ENCODE results near the gene NUTM2F.
"Not testable (repeated sequence)": the region's sequence is repeated elsewhere in the genome, so short reads cannot be mapped to it uniquely, and the experiment has no call there.

NUTM2F gene

DNA sequence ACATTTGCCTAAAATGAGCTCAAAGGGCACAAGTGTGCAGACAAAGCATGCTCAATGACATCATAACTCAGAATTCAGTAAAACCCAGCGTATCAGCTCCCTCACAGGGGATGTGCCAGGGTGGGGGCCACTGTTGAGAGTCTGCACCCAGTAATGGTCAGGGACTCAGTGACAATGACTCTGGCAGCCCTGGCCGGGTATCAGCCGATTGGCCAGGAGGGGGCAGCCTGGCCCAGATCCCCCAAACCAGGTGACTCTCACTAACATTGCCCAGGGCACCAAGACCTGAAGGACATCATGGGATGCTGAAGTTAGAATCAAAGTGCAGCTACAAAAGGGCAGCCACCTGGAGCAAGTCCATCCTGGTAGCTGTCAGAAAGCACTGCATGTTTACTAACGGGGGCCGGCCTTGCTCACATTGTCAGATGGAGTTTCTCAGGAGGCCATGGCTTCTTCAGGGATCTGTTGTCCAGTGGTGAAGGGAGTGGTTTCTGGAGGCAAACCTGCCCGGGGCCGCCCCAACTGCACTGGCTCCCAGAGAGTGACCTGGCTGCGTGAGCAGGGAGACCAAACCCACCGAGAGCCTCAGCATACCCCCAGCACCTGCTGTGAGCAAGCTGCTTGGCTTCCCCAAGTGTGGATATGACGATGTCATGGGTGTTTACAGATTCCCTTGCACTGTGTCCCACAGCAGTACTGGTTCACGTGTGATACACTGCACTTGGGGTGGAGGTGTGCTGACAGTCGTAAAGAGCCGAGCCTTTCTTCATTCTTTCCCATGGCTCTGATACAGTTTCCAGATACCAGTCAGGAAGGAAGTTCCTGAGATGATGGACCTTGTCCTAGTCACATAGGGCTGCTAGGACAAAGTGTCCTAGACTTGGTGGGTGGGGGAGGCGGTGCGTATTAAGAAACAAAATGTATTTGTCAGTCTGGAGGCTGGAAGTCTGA lies 13.1 kb downstream of the NUTM2F start:
- not testable (repeated sequence) for DNase-seq (ENCODE audit: low read depth)

DNA sequence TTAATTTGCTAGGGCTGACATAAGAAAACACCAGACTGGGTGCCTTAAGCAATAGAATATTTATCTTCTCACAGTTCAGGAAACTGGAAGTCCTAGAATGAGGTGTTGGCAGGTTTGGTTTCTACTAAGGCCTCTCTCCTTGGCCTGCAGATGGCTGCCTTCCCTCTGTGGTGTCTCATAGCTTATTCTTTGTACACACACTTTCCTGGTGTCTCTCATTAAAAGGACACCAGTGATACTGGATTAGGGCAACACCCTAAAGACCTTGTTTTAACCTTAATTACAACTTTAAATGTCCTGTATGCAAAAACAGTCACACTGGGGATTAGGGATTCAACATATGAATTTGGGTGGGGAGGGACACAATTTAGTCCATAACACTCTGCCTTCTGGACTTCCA lies 25.1 kb downstream of the NUTM2F start:
- DNase-seq (ENCODE audit: low read depth): no peak

DNA sequence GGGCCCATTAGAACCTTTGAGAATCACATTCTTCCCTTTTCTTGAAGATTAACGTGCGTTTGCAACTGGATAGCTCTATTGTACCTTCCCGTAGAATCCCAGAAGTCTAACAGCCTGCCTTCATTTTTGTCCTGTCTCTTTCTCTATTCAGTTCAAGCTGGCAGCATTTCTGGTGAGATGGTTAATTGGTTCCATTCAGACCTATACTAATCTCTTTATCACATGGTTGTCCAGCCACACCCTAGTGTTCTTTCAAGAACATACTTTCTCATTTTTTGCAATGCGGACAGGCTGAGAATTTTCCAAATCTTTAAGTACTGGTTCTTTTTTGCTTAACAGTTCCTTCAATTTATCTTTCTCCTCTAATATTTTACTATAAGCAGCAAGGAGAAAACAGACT lies 26.0 kb downstream of the NUTM2F start:
- no peak for DNase-seq (ENCODE audit: low read depth)

DNA sequence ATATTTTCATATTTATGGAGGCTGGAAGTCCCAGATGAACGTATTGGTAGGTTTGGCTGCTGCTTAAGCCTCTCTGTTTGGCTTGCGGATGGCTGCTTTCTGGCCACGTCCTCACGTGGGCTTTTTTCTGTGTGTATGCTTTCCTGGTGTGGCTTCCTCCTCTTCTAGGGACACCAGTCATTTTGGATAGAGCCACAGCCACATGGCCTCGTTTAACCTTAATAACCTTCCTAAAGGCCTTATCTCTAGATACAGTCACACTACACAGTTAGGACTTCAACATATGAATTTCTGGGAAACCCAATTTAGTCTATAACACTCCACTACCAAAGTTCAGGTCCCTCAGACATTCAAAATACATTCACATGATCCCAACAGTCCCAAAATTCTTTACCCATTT lies 26.9 kb downstream of the NUTM2F start:
- no peak for DNase-seq (ENCODE audit: low read depth)

DNA sequence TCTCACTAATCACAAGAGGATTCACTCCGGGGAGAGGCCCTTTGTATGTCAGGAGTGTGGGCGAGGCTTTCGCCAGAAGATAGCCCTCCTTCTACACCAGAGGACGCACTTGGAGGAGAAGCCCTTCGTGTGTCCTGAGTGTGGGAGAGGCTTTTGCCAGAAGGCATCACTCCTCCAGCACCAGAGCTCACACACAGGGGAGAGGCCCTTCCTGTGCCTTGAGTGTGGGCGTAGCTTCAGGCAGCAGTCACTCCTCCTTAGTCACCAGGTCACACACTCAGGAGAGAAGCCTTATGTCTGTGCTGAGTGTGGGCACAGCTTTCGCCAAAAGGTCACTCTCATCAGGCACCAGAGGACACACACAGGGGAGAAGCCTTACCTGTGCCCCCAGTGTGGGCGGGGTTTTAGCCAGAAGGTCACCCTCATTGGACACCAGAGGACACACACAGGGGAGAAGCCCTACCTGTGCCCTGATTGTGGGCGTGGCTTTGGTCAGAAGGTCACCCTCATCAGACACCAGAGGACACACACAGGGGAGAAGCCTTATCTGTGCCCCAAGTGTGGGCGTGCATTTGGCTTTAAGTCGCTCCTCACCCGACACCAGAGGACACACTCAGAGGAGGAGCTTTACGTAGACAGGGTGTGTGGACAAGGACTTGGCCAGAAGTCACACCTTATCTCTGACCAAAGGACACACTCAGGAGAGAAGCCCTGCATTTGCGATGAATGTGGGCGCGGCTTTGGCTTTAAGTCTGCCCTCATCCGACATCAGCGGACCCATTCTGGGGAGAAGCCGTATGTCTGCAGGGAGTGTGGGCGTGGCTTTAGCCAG lies 27.8 kb downstream of the NUTM2F start:
- no peak for DNase-seq (ENCODE audit: low read depth)

DNA sequence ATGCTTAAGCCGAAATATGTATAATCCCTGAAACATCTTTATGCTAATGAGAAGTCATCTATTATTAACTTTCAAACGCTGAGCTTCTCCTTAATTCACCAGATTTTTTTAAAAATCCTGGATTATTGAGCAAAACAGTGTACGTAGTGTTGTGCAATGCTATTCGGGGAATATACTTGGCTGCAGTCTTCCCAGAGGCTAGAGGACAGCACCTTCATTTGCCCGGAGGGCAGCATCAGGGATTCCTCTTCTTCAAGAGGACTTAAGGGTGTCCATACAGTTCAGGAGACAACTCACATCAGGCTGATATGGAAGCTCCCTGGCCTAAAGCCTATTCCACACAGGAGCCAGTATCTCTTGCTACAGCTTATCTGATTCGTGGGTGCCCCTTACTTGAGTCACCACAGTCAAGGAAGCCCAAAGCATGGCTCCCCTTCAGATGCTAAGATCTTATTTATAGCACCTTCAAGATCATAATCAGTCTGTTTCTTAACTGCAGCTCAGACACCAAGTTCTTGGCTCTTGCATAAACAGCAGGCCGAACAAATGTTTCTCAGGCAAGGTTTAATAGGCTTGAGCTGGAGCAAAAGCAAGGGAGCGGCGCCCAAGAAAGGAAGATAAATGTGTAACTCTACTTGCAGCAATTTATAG lies 29.4 kb downstream of the NUTM2F start:
- DNase-seq (ENCODE audit: low read depth): no peak

DNA sequence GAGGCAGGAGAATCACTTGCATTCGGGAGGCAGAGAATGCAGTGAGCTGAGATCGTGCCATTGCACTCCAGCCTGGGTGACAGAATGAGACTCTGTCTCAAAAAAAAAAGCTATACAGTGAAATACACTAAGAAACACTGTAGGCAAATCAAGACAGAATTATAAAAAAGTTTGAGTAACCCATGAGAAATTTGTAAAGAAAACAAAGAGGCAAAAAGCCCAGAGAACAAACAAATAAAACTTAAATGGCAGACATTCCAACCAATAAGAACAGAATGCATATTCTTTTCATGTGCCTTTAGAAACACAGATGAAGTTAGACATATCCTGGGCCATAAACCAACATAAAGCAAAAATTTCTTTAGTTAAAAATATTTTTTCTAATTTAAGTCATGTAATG lies 38.8 kb downstream of the NUTM2F start:
- no peak for DNase-seq (ENCODE audit: low read depth)

DNA sequence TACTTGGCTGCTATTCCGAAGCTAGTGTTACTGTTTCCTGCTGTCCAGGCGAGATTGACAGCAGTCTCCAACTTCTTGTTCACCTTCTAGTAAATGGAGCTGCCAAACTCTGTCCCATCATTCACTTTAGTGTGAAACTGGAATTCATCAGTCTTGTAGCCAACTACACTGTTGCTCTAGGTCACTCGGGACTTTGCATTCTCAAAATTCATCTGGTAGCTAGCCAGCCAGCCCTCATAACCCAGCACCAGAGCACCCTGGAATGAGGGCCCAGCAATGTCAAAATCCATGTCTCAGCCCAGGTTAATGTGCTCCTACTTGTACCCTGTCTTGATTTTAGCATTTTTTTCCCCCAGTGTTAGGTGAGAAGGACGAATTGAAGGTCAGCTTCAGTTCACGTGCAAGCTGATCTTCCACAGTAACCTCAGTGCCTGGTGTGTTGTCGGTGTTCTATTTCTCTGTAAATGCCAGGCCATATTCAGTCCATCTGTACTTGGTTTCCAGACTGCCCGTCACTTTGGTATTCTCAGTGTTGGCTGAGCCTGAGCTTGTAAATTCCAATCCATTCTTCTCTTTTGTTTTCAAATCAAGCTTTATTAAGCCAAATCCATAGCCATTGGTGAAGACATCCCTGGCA lies 40.4 kb downstream of the NUTM2F start:
- DNase-seq (ENCODE audit: low read depth): no peak

DNA sequence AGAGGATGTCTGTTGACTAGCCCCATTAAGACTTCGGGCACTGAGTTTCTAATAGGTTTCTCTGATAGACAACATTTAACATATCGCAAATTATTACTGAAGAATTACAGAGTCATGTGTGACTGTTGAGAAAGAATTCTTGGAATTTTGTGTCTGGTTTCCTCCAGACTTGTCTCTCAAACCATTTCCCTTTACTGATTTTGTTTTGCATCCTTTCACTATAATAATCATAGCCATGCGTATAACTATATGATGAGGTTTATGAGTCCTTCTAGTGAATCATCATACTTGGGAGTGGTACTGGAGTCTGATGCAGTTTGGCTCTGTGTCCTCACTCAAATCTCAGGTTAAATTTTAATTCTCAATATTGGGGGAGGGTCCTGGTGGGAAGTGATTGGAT lies 42.3 kb downstream of the NUTM2F start:
- no peak for DNase-seq (ENCODE audit: low read depth)

DNA sequence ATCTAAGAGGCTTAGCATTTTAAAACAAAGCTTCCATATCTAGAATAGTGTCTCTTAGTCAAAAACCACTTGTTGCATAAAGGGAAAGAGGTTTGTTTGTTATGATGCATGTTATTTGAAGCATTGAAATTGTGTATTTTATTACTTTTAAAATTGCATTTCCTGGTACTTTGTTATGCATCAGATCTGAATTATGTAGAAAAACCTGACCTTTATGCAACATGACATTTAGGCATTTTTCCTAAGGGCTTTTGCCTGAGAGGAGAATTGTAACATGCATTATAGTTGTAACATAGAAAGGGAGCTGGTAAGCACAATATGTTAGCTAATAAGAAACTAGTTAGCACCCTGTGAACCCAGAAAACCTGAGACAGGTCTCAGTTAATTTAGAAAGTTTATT lies 47.3 kb downstream of the NUTM2F start:
- no peak for DNase-seq (ENCODE audit: low read depth)

DNA sequence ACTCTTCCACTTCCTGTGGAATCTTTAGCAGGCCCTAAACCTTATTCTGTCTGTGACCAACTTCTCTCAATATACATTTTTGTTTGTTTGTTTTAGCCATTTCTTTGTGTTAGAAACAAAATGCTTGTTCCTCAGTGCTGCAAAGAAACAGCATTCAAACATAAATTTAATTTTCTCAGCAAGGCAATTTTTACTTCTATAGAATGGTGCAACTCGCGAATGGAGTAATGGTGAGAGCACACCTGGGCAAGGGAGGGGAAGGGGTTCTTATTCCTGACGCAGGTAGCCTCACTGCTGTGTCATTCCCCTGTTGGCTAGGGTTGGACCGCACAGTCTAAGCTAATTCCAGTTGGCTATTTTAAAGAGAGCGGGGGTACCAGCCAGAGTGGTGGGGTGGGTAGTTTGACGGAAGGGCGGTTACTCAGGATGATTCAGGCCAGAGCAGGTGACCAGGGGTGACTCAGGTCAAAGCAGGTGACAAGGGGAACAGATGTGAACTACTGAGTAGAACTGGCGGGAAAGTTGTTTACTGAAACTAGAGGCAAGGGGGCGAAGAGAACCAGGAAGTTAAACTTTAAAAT lies 47.9 kb downstream of the NUTM2F start:
- no peak for DNase-seq (ENCODE audit: low read depth)

DNA sequence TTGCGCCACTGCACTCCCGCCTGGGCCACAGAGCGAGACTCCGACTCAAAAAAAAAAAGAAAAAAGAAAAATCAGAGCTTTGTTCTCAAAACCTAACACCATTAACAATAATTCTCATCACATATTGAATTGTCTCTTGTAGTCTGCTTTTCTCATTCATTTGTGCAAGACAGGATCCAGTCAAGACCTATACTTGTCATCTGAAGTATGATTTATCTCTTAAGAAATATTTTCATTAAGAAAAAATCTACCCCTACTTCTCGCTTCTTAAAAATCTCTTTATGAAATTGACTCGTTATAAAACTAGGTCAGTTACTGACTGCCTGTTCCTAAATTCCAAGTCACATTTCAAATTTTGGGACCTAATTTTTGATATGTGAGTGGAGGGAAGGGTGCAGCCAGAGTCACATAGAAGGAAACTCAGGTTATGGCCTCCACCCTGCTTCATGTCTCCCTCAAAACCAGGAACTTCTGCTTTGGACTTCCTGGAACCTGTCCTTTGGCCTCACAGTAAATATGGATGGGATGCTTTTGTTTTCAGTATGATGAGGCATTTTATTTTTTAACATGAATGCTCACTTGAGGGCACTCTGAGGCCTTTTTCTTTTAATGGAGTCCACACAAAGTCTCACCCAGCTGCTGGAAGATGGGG lies 50.4 kb downstream of the NUTM2F start:
- DNase-seq (ENCODE audit: low read depth): no peak

DNA sequence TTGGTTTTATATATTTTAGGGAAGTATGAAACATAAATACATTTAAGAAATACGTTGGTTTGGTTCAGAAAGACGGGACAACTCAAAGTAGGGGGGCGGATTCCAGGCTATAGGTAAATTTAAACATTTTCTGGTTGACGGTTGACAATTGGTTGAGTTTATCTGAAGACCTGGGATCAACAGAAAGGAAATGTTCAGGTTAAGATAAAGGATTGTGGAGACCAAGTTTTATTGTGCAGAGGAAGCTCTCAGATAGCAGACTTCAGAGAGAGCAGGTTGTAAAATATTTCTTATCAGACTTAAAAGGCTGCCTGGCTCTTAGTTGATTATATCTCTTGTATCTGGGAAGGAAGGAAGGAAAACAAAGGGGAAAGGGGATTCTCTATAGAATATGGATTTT lies 51.4 kb downstream of the NUTM2F start:
- DNase-seq (ENCODE audit: low read depth): not testable (repeated sequence)

DNA sequence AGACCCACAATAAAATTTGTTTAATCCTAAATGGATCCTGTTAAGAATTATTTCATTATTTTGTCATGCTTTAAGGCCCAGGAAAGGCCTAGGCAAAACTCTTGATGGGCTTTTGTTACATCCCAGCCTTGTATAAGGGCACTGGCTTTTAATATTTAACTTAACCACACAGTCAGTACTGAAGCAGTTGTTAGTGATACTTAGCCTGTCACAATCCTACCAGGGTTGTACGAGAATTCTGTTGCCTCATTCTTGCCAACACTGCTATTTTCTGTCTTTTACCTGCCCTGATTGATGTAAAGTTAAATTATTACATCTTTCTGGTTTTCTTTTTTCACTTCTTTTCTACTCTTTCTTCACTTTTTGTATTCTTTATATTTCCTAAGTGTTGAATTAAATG lies 58.4 kb downstream of the NUTM2F start:
- no peak for DNase-seq (ENCODE audit: low read depth)

DNA sequence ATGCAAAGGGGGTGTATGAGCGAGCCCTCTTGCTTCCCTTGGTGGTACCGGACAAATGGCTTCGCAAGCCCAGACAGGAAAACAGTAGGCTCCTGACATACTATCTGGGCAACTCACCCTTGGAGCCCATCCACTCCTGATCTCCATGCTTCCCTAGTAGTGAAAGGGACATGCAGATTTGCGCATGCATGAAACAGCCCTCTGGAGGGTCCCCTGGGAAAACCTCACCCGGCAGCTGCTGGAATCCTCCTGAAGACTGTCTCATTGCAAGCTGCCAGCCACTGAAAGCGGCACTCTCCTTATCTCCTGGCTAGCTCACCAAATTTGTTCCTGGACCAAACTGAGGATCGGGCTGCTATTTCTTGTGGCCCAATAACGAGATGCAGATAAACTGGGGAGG lies 59.2 kb downstream of the NUTM2F start:
- no peak for DNase-seq (ENCODE audit: low read depth)

Measured in stimulated activated CD8-positive, alpha-beta memory T cell treated with anti-CD3 and anti-CD28 coated beads, Interleukin-4, amount 100 ng/mL, for 24 hours (primary cell).